Activated B cell treated with CpG ODN at 0.5 μM for 24 hours (primary cell): ENCODE measurements around the gene TMEM214. TPM values are rescaled to one million over a fixed set of nuclear protein-coding genes. Genes with fewer than 3 reads are reported as not detected.

Source experiments
- ATAC-seq: fragments of 200-7000 bp; cut with Tn5 transposase; one replicate; pipeline ENCODE4 v1.10.0; 2021; ENCODE audit warnings: low read depth, mild to moderate bottlenecking, moderate library complexity
- CTCF ChIA-PET: fragments of 350-600 bp; sonication (Branson Sonifier 250); formaldehyde crosslinking; loops from one replicate; lab custom pipeline; 2021; ENCODE audit warnings: antibody characterized with exemption; lab: Charles Lee
- POLR2A ChIA-PET: fragments of 350-600 bp; sonication (Branson Sonifier 250); formaldehyde crosslinking; loops from one replicate; lab custom pipeline; 2021; ENCODE audit warnings: antibody characterized with exemption; lab: Charles Lee
- DNase-seq: peaks from one replicate; pipeline ENCODE4 v3.0.0; 2022
- H3K27ac Mint-ChIP-seq: one replicate; pipeline ENCODE4 v1.8.0; 2020; ENCODE audit warnings: mixed read lengths
- H3K27me3 Mint-ChIP-seq: one replicate; pipeline ENCODE4 v1.8.0; 2021; ENCODE audit warnings: mixed read lengths
- H3K36me3 Mint-ChIP-seq: one replicate; pipeline ENCODE4 v1.8.0; 2021; ENCODE audit warnings: low read depth, mixed read lengths
- H3K4me1 Mint-ChIP-seq: one replicate; pipeline ENCODE4 v1.8.0; 2021; ENCODE audit warnings: mixed read lengths
- H3K4me3 Mint-ChIP-seq: one replicate; pipeline ENCODE4 v1.8.0; 2020; ENCODE audit warnings: mild to moderate bottlenecking, mixed read lengths
- H3K9me3 Mint-ChIP-seq: one replicate; pipeline ENCODE4 v1.8.0; 2020; ENCODE audit warnings: mixed read lengths
- CTCF ChIP-seq: fragments of 200-600 bp; IDR thresholded peaks from one replicate; pipeline ENCODE4 v1.8.0; 2022; ENCODE audit warnings: antibody characterized with exemption, mild to moderate bottlenecking
- intact Hi-C: fragments of 100-400 bp; cut with micrococcal nuclease; formaldehyde crosslinking; loops from one replicate; pipeline ENCODE4 v1.15.1; 2024
- total RNA-seq: library from RNA; stranded (reverse); gene quantifications from 2 replicates; pipeline ENCODE4 v1.2.3, GENCODE V29; 2022

Gene TMEM214
- total RNA-seq, 1 donor from 2014 or later: 92.1 TPM

GRCh38 chr2:27009083-27009482, 23.7 kb upstream of the TMEM214 start:
- Mint-ChIP-seq H3K4me3 (no peak overlapping the region), H3K4me1 (no peaks in the 10 kb centered on the region), H3K36me3 (no peaks in the 10 kb centered on the region), H3K27ac (no peak overlapping the region), H3K9me3 (no peaks in the 10 kb centered on the region), H3K27me3 (peaks cover 24% of the 10 kb centered on the region)
- no peak for ATAC-seq
- ChIA-PET POLR2A (no interaction called here), CTCF (no interaction called here)
- intact Hi-C loops: no loop called here
- no peak for DNase-seq
- no peak for TF ChIP-seq CTCF

DNA sequence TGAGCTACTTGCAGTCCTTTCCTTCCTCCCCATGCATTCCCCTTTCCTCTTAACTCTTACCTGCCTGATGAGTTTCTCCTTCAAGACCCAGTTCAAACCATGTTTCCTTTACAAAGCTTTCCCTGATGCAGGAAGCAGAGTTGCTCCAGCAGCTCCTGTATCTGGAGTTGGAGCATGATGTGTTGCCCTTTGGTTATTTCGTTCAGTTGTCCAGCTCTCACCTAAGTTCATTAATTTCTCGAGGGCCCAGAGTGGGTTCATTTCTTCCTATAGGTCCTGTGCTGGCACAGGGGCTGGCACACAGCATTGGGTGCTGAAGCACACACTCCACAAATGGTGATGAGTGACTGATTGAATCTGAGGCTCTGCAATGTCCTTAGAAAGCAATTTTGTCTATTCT, 23.0 kb upstream of the TMEM214 start:
- CTCF ChIA-PET: no interaction called here
- intact Hi-C loops: no loop called here
- no peak overlapping the region for H3K4me3 Mint-ChIP-seq

GRCh38 chr2:27010139-27010538, 22.6 kb upstream of the TMEM214 start:
- POLR2A ChIA-PET: interaction anchor here (0.6 kb wide), 1 partner anchor 160 kb away, joined by 3 read pairs; no protein-coding TSS in a partner anchor
- DNase-seq (no peak), ATAC-seq (no peak)
- H3K4me1 Mint-ChIP-seq: no peaks in the 10 kb centered on the region
- peaks cover 18% of the 10 kb centered on the region for H3K27me3 Mint-ChIP-seq
- no peaks in the 10 kb centered on the region for H3K9me3 Mint-ChIP-seq
- H3K4me3 Mint-ChIP-seq: no peak overlapping the region
- intact Hi-C loops: no loop called here
- no peak for TF ChIP-seq CTCF
- CTCF ChIA-PET: interaction anchor here (0.5 kb wide), 1 partner anchor 418 kb away, joined by 3 read pairs; no protein-coding TSS in a partner anchor
- H3K36me3 Mint-ChIP-seq: no peaks in the 10 kb centered on the region
- H3K27ac Mint-ChIP-seq: no peak overlapping the region

More for the DNA sequence above, 23.0 kb upstream of the TMEM214 start:
- Mint-ChIP-seq H3K36me3 (no peaks in the 10 kb centered on the region), H3K9me3 (no peaks in the 10 kb centered on the region), H3K4me1 (no peaks in the 10 kb centered on the region), H3K27ac (no peak overlapping the region), H3K27me3 (peaks cover 20% of the 10 kb centered on the region)
- no peak for DNase-seq
- no peak for TF ChIP-seq CTCF
- POLR2A ChIA-PET: interaction anchor here (0.6 kb wide), 1 partner anchor 160 kb away, joined by 3 read pairs; no protein-coding TSS in a partner anchor
- no peak for ATAC-seq

DNA sequence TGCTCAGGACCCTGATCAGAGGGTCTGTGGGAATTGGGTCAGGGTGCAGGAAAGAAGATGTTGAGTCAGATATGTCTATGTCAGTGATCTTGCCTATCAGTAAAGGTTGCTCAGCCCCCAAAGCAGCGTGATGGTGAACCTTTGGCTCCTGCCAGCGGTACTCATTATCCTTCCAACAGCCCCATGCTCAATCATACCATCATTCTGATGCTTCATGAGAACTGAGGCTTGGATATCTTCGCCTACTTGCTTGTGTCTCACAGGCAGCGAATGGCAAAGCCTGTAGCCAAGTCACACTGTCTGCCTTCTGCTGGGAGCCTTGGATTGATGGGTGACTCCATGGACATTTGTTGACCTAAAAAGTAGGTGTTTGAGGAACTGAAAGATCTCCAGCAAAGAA, 19.0 kb upstream of the TMEM214 start:
- TF ChIP-seq CTCF: no peak
- Mint-ChIP-seq H3K4me1 (no peaks in the 10 kb centered on the region), H3K4me3 (no peak overlapping the region), H3K27me3 (peaks cover 10% of the 10 kb centered on the region), H3K27ac (no peak overlapping the region), H3K36me3 (no peaks in the 10 kb centered on the region), H3K9me3 (no peaks in the 10 kb centered on the region)
- no peak for DNase-seq
- POLR2A ChIA-PET: no interaction called here
- no peak for ATAC-seq
- intact Hi-C loops: no loop called here
- CTCF ChIA-PET: no interaction called here

GRCh38 chr2:27014771-27015433, 17.9 kb upstream of the TMEM214 start:
- no peak for ATAC-seq
- CTCF ChIA-PET: interaction anchor here (1.6 to 2.7 kb wide), 2 partner anchors 52 to 288 kb away, joined by 5 to 52 read pairs; no protein-coding TSS in a partner anchor
- no peak overlapping the region for H3K4me3 Mint-ChIP-seq
- intact Hi-C loops: no loop called here
- DNase-seq: no peak
- no peaks in the 10 kb centered on the region for H3K9me3 Mint-ChIP-seq
- H3K36me3 Mint-ChIP-seq: no peaks in the 10 kb centered on the region
- H3K27me3 Mint-ChIP-seq: peaks cover 8% of the 10 kb centered on the region
- TF ChIP-seq CTCF: no peak
- no peak overlapping the region for H3K27ac Mint-ChIP-seq
- POLR2A ChIA-PET: no interaction called here
- H3K4me1 Mint-ChIP-seq: no peaks in the 10 kb centered on the region
